Panc1 (cell line): Measurements from ENCODE around the gene UFSP2. TPM values are rescaled to one million over a fixed set of nuclear protein-coding genes. Genes with fewer than 3 reads are reported as not detected.

Source experiments
- ATAC-seq: fragments of 200-7000 bp; cut with Tn5 transposase; 2 replicates; pipeline ENCODE4 v1.9.1; 2020; ENCODE audit warnings: mild to moderate bottlenecking, moderate library complexity
- BruUV-seq: library from RNA; stranded (reverse); fragments of 400-500 nt; replicated peaks from 2 replicates; lab custom pipeline; 2021; lab: Mats Ljungman, UMichigan
- CTCF ChIA-PET: fragments of 300-600 bp; sonication (Branson Sonifier 250); formaldehyde crosslinking; loops from one replicate; lab custom pipeline; 2022; ENCODE audit warnings: antibody characterized with exemption; lab: Charles Lee
- POLR2A ChIA-PET: fragments of 300-600 bp; sonication (Branson Sonifier 250); formaldehyde crosslinking; loops from one replicate; lab custom pipeline; 2022; ENCODE audit warnings: antibody characterized with exemption; lab: Charles Lee
- DNase-seq: peaks from one replicate; pipeline ENCODE4 v3.0.0-alpha.2; 2010; ENCODE audit warnings: low read depth, low spot score
- H3K27ac ChIP-seq: 2 replicates; pipeline ENCODE4 v1.5.1; 2011; ENCODE audit warnings: mild to moderate bottlenecking, low read length, inconsistent platforms
- H3K27me3 ChIP-seq: fragments of 200-500 bp; sonication (Bioruptor generic); 2 replicates; pipeline ENCODE4 v1.6.0; 2014; ENCODE audit warnings: low read length, inconsistent platforms; ENCODE audit not compliant: control insufficient read depth, insufficient read depth
- H3K36me3 ChIP-seq: fragments of 200-500 bp; sonication (Bioruptor generic); 2 replicates; pipeline ENCODE4 v1.5.1; 2014; ENCODE audit warnings: inconsistent platforms, mild to moderate bottlenecking, low read length, moderate library complexity; ENCODE audit not compliant: control insufficient read depth, insufficient read depth
- H3K4me1 ChIP-seq: 2 replicates; pipeline ENCODE4 v1.5.1; 2011; ENCODE audit warnings: inconsistent platforms, mild to moderate bottlenecking, low read length, moderate library complexity; ENCODE audit not compliant: control insufficient read depth, insufficient read depth
- H3K4me3 ChIP-seq, 2 experiments: 2 replicates each; pipeline ENCODE4 v1.5.1; 2011 to 2012; ENCODE audit warnings: low read depth in 2 of 2, low read length in 2 of 2, mild to moderate bottlenecking in 2 of 2, inconsistent platforms in 1 of 2, moderate library complexity in 1 of 2
- H3K9me3 ChIP-seq: fragments of 200-500 bp; sonication (Bioruptor generic); 2 replicates; pipeline ENCODE4 v1.5.1; 2014; ENCODE audit warnings: low read depth, mild to moderate bottlenecking, inconsistent platforms, low read length, moderate library complexity; ENCODE audit not compliant: control insufficient read depth, insufficient read depth
- CTCF ChIP-seq: fragments of 450-650 bp; IDR thresholded peaks from 2 replicates; pipeline ENCODE4 v1.5.1; 2017; ENCODE audit warnings: mild to moderate bottlenecking
- POLR2AphosphoS5 ChIP-seq: IDR thresholded peaks from 2 replicates; pipeline ENCODE4 v1.6.1; 2012; ENCODE audit warnings: mild to moderate bottlenecking, low read depth, low read length, moderate library complexity
- SIN3A ChIP-seq: IDR thresholded peaks from 2 replicates; pipeline ENCODE4 v1.6.1; 2012; ENCODE audit warnings: low read depth, mild to moderate bottlenecking, low read length, moderate library complexity, borderline replicate concordance; ENCODE audit not compliant: insufficient read depth
- TCF7L2 ChIP-seq: IDR thresholded peaks from 2 replicates; pipeline ENCODE4 v1.6.1; 2011; ENCODE audit warnings: mild to moderate bottlenecking, low read depth, low read length, inconsistent platforms
- in situ Hi-C: cut with HindIII; loops from 2 replicates; pipeline ENCODE4 v1.10.0; 2016; ENCODE audit warnings: low sequenced_read_pairs, low pct_unique_long_range_greater_than_20kb
- intact Hi-C: fragments of 100-400 bp; cut with micrococcal nuclease; formaldehyde crosslinking; loops from one replicate; pipeline ENCODE4 v1.10.0; 2022; ENCODE audit not compliant: unreplicated experiment
- total RNA-seq: library from RNA; stranded (reverse); gene quantifications from one replicate; pipeline ENCODE4 v1.2.1, GENCODE V29; 2021; ENCODE audit not compliant: unreplicated experiment
- TF ChIP-seq, protein P1 (sequence below), 2 experiments: IDR thresholded peaks; 2 replicates each; pipeline ENCODE4 v1.6.1; 2011 to 2012; ENCODE audit warnings: low read depth in 2 of 2, control low read depth in 1 of 2, low read length in 1 of 2, mild to moderate bottlenecking in 1 of 2, moderate library complexity in 1 of 2; ENCODE audit not compliant: insufficient read depth in 1 of 2

The UFSP2 gene
- total RNA-seq, 1 experiment from 2014 or later: 17.0 TPM

DNA sequence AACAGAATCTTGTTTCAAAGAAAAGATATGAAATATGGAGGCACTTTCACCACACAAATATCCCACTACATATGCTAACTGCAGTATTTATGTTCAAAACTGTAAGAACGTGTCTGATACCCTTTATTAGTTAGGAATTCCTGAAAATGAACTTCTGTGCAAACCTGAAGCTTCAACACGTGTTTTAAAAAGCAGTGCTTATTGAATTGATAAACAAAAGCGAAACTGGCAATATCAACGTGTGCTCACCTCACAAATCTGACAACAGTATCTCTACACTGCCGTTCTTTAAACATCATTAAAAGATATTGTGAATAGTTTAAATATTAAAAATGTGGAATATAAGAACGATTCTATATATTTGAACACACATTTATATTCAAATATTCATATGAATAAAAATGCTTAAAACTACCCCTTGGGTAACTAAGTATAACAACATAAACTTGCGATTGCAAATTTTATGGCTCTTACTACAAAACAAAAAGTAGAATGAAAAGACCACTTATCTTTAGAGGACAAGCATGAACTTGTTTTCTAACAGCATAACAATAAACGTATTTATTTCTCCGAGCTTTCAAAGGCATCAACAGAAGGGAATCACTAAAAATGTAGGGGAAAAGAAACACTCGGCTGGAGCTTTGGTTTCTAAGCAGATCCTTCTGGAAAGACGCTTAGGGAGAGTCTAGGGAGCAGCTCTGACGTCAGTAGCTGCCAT is 30.4 kb downstream of the UFSP2 start, which contains the start of gene LRP2BP:
Gene LRP2BP, minus strand, starts transcription at position 687 of the 718 bp plus-strand sequence. CDS start 17,738 bp downstream, outside the sequence.
- no TSS peak for BruUV-seq
- in situ Hi-C loops: no loop called here

GRCh38 chr4:185394568-185395237 is 31.1 kb downstream of the UFSP2 start:
- H3K27me3 ChIP-seq: no peaks in the 10 kb centered on the region
- H3K27ac ChIP-seq: peak overlapping the region; percentile 34; the same call in 1 of the 2 replicates
- POLR2A ChIA-PET: interaction anchor here (0.5 to 0.6 kb wide), 2 partner anchors 410 to 920 kb away, joined by 3 to 6 read pairs; partner anchors contain the start of gene IRF2
- H3K9me3 ChIP-seq: no peaks in the 10 kb centered on the region
- no peaks in the 10 kb centered on the region for H3K36me3 ChIP-seq
- CTCF ChIA-PET: no interaction called here
- in situ Hi-C loops: no loop called here
- DNase-seq (no peak), ATAC-seq (no peak)
- BruUV-seq: TSS peak; percentile 65
- intact Hi-C loops: no loop called here
- peak overlapping the region; percentile 68 to 78 for H3K4me3 ChIP-seq
- no peaks in the 10 kb centered on the region for H3K4me1 ChIP-seq
- TF ChIP-seq CTCF (no peak), SIN3A (no peak), TCF7L2 (no peak), POLR2AphosphoS5 (no peak)
- TF ChIP-seq, protein P1, sequence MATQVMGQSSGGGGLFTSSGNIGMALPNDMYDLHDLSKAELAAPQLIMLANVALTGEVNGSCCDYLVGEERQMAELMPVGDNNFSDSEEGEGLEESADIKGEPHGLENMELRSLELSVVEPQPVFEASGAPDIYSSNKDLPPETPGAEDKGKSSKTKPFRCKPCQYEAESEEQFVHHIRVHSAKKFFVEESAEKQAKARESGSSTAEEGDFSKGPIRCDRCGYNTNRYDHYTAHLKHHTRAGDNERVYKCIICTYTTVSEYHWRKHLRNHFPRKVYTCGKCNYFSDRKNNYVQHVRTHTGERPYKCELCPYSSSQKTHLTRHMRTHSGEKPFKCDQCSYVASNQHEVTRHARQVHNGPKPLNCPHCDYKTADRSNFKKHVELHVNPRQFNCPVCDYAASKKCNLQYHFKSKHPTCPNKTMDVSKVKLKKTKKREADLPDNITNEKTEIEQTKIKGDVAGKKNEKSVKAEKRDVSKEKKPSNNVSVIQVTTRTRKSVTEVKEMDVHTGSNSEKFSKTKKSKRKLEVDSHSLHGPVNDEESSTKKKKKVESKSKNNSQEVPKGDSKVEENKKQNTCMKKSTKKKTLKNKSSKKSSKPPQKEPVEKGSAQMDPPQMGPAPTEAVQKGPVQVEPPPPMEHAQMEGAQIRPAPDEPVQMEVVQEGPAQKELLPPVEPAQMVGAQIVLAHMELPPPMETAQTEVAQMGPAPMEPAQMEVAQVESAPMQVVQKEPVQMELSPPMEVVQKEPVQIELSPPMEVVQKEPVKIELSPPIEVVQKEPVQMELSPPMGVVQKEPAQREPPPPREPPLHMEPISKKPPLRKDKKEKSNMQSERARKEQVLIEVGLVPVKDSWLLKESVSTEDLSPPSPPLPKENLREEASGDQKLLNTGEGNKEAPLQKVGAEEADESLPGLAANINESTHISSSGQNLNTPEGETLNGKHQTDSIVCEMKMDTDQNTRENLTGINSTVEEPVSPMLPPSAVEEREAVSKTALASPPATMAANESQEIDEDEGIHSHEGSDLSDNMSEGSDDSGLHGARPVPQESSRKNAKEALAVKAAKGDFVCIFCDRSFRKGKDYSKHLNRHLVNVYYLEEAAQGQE (IDR thresholded peaks at IDR 0.05; ENCODE audit: insufficient read depth in 1 of 2, low read depth in 2 of 2, low read length in 1 of 2): no peak

More for the DNA sequence above, 30.4 kb downstream of the UFSP2 start, which contains the start of gene LRP2BP:
- Histone ChIP-seq H3K36me3 (no peaks in the 10 kb centered on the region), H3K27ac (peak within 1 kb of the TSS; percentile 77), H3K27me3 (no peaks in the 10 kb centered on the region), H3K4me1 (no peaks in the 10 kb centered on the region), H3K4me3 (peak within 1 kb of the TSS; percentile 68 to 78), H3K9me3 (no peaks in the 10 kb centered on the region)
- no peak for DNase-seq
- ChIA-PET CTCF (interaction anchor here (1.7 kb wide), 1 partner anchor 203 kb away, joined by 3 read pairs; no protein-coding TSS in a partner anchor), POLR2A (interaction anchor here (0.5 to 0.6 kb wide), 2 partner anchors 410 to 921 kb away, joined by 3 to 6 read pairs; partner anchors contain the start of gene IRF2)
- TF ChIP-seq SIN3A: no peak
- no peak for TF ChIP-seq CTCF
- TF ChIP-seq, protein P1 (IDR thresholded peaks at IDR 0.05; ENCODE audit: insufficient read depth in 1 of 2, low read depth in 2 of 2, low read length in 1 of 2): no peak
- TF ChIP-seq POLR2AphosphoS5: no peak
- TF ChIP-seq TCF7L2: no peak
- no peak for ATAC-seq
- intact Hi-C loops: no loop called here
